Right renal cortex interstitium (tissue), 3 donors: ENCODE measurements around the gene KCNQ1. TPM values are rescaled to one million over a fixed set of nuclear protein-coding genes. Genes with fewer than 3 reads are reported as not detected.

Experiments
- DNase-seq, 3 donors: peaks; one replicate each; pipeline ENCODE4 v3.0.0-alpha.2; 2013; ENCODE audit warnings: low read depth in 3 of 3, low spot score in 2 of 3
- polyA plus RNA-seq, 3 donors: library from polyadenylated mRNA; unstranded; fragments of 120-200 nt; gene quantifications; one replicate each; pipeline ENCODE4 v1.2.1, GENCODE V29; 2013; ENCODE audit not compliant: insufficient read length in 3 of 3

KCNQ1 gene
- polyA plus RNA-seq, 3 donors: 8.4 to 11.8 (median 10.2) TPM

DNA sequence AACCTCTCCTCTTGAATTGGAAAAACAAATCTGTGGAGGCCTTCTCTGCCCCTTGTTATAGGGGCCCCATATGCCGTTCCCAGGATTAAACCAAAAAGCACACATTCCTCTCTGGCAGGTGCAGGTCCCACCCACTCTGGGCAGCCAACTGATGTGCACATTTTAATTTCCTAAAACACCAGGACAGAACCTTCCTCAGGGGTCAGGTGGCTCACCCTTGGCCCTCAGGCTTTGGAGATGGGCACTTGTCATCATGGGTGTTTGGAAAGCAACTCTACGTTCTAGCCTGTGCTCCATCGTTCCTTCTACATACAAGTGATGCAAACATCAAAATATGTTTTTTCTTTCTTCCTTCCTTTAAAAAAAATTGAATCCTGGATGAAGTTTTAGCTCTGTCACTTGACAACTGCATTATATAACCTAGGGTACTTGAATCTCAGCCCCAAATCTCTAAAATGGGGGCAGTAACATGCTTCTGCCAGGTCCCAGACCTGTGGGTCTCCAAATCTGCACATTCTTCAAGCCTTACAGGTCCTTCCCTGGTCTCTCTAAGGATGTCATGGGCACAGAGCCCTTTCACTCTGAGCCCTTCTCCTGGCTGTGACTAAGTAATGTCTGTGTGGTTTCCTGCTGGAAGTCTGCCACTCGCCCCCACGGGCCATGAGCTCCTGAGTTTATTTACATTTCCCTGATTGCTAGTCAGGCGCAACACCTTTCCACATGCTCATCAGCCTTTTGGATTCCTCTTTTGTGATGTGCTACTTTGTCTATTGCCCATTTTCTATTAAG is 211.2 kb downstream of the KCNQ1 start:
- no peak for DNase-seq

- no peak for DNase-seq
These were observed 212.1 kb downstream of the KCNQ1 start for GRCh38 chr11:2656859-2657258.

GRCh38 chr11:2657697-2658284 is 213.0 kb downstream of the KCNQ1 start:
- no peak for DNase-seq

DNA sequence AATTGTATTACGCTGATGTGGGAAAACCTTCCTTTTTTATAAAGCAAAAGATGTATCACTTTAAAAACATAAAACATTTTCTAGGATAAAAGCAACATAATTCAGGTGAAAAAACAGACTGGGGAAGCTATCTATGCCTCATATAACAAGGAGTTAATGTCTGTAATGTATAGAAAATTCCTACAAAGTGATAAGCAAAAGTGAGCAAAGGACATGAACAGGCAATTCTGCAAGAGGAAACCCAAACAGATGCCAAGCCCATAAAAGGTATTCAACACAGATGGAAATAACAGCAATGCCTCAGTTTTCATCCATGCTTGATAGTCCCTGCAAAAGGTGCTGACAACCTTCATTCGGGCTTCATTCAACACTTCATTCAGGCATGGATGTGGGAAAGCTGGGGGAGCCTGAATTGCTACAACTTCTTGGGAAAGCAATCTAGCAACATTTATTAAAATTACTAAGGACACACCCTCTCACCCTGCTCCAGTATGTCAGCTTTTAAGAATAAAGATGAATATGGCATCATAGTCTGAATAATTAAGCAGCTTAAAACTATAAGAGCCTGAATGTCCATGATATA is 215.6 kb downstream of the KCNQ1 start:
- no peak for DNase-seq

DNA sequence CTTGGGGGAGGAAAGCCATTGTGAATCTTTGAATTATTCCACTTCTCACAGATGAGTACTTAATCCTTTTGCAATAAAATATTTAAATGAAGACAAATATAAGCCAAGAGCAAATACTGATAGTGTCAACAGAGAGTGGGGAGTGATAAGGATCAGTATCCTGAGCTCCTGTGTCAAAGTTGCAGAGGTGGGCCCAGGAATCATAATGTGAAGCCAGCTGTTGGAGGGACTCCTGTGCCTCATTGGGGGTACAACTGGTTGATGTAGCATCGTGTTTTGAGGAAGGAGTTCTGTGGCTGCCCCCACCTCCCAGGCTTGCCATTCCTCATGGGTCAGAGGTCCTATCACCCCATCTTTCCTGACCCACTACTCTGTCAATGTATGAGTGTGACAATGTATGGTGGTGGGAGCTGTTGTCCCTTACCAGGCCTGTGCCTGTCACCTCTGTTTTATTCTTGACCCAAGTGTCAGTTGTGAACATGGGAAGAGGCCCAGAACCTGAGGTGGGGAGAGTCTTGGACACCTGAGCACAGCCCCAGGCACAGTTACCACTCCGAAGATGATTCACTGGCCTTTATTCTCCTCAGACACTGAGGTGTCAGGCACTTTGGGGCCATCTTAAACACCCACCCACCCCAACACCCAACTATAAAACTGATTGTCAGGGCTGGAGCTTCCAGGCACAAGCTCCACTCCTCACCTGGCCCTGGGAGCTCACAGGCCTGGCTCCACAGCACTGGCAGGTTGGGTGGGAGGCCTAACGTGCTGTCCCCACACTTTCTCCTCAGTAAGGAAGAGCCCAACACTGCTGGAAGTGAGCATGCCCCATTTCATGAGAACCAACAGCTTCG is 216.6 kb downstream of the KCNQ1 start:
- DNase-seq: no peak

DNA sequence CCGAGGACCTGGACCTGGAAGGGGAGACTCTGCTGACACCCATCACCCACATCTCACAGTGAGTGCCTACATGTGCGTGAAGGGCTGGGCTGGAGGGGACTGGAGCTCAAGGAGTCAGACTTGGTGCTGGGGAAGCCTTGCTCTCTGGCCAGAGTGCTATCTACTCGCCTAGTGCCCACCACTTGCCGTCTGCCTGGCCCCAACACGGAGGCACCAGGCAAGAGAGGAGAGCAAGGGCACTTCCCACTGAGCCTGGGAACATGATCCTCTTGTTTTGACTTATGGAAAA is 217.2 kb downstream of the KCNQ1 start:
- DNase-seq: no peak

- no peak for DNase-seq
These were observed 217.9 kb downstream of the KCNQ1 start for GRCh38 chr11:2662430-2663299.

DNA sequence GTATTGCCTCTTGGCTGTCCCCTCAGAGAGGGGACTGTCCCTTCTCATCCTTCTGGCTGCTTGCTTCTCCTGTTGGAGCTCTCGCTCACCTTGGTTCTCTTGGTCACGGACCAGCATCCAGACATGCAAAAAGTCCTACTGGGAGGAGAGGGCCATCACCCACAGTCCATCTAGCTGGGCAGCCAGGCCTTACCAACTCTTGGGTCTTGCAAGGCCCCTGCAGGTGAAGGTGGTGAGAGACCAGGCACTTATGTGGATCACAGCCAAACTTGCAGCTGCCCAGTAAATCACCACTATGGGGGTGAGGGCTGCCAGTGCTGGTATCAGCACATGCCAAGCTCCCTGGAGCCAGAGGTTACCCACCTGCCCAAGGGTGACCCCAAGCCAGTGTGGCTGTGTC is 218.7 kb downstream of the KCNQ1 start:
- DNase-seq: no peak

DNA sequence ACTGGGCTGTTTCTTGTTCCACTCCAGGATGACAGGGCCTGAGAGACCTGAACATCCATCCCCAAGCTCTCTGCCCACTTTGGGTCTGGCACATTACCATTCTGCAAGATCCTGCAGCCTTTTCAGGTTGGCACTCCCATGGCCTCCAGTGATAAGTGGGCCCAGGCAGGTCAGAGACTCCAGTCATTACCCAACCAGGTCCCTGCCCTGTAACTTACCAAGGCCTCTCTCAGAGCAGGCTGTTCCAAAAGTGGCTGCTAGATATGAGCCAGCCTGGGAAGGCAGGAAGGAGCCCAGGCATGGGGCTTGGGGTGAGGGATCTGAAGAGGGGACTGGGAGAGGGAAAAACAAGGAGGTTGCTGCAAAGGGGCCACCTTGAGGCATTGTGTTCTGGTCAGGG is 219.1 kb downstream of the KCNQ1 start:
- no peak for DNase-seq

GRCh38 chr11:2664376-2664775 is 219.6 kb downstream of the KCNQ1 start:
- no peak for DNase-seq

DNA sequence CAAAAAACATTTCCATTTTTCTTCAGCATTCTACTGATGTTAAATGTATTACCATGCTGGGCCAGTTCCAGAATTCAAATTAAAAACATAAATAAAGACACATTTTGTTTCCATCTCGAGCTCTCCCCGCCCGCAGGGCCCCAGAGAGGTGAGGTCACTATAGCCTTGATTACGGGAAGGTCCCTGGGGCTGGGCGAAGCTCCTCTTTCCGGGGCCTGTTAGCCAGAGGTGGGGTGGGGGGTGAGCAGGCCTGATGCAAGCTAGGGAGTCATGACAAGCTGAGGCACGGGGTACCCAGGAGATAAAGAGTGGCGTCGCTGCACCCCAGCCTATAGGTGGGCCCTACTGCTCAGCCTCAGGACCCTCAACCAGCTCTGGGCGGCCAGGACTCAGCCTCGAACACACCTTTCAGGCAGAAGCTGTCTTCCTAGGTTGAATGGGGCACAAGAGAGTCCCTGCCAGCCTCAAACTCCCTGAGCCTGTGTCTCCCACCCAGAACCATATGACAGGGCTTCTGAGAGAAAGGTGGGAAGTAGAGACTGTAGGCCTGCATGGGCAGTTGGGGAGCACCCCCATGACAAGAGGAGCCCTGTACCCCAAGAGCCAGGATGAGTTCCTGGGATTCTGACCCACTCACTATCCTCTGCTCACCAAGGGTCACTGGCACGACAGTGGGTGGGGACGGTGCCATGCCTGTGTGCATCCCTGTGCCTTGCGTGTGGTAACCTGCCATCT is 220.2 kb downstream of the KCNQ1 start:
- DNase-seq: no peak

GRCh38 chr11:2665526-2666400 is 221.0 kb downstream of the KCNQ1 start:
- DNase-seq: no peak

DNA sequence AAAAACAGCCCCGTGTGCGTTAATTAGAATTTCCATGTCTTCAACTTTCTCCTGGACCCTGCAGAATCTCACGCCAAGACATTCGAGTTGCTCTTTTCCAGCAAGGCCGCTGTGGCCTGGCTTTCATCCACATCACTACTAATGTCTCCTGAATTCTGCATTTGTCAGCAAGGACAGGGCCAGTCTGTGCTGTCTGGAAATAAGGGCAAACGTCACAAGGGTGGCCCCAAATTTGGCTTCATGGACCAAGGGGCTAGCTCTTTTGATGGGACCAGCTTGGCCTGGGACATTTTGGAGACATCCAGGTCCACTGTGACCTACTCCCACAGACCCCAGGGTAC is 221.6 kb downstream of the KCNQ1 start:
- no peak for DNase-seq

- no peak for DNase-seq
These were observed 222.2 kb downstream of the KCNQ1 start for GRCh38 chr11:2666828-2667570.

DNA sequence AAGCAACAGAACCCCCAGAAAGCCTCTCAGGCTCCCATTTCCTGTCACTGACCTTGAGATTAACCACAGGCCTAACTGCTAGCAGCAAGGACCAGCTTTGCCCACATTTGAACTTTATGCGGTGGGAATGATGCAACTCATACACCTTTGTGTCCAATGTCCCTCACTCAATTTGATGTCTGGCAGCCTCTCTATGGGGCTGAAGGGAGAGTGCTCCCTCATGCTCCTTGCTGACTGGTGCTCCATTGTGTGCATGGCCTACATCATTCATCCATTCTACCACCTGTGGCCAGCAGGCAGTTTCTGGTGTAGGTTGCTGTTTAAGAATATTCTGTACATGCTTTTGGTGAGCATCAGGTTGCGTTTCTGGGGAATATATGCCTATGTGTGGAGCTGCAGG is 223.1 kb downstream of the KCNQ1 start:
- DNase-seq: no peak

DNA sequence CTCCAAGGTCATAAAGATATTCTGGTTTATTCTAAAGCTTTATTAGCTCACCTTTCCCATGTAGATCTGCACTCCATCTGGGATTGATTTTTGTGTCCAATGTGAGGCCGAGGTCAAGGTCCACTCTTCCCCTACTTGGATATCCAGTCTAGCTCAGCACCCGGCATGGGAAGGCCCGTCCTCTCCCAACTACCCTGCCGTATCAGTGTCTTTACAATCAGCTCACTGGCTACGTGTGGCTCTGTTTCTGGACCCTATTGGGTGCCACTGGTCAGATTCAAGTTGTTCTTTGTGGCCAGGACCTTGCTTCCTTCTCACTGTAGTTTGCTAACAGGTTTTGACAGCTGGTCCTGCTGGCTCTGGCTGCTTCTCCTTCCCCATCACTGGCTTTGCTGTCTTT is 224.1 kb downstream of the KCNQ1 start:
- DNase-seq: no peak

GRCh38 chr11:2669634-2670469 is 225.0 kb downstream of the KCNQ1 start:
- DNase-seq: no peak
